Measurements from ENCODE around the gene RHOA.

The RHOA gene

DNA sequence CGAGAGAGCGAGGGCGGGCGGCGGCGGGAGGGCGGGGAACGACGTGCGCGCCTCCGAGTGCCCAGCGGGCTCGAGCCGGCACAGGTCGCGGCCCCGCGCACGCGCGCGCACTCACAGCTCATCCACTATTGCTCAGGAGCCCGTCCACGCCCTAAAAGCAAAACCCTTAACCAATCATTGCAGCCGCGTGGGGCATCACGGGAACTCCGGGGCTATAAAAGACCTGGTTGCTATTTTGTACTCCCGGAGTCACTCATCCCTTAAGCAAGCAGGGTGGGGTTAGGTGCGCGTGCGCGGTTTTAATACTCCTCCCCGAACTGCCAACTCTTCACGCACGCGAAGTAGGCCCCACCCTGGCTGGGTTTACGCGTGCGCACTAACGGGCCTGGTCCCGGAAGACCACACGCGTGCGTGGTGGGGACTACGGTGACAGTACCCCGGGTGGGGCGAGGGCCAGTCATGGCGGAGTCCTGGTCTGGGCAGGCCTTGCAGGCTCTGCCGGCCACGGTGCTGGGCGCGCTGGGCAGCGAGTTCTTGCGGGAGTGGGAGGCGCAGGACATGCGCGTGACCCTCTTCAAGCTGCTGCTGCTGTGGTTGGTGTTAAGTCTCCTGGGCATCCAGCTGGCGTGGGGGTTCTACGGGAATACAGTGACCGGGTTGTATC, at the start of gene RHOA, which contains the start of gene TCTA:
Gene RHOA, minus strand, starts transcription at position 9 of the 664 bp plus-strand sequence. CDS start 36,387 bp downstream, outside the sequence.
Gene TCTA, plus strand, starts transcription at position 456 of the 664 bp plus-strand sequence. Its CDS starts 4 bp downstream, at position 460.
- peak; percentile 92 for DNase-seq

DNA sequence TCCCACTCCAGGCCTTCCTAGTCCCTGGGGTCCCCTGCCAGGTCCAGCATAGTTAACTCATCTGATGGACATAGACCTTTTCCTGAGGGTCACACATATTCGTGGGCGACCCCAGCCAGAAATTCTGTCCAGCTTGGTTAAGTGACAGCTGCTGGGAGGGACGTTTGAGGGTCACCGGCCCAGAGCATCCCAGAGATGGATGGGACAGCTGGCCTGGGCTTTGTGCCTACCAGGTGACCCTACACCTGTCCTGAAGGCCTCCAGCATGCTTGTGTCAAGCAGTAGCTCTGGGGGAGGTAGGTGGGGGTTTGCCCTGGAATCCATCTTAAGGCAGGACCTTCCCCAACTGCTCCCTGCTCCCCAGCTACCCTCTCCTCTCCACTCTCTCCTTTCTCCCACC, 49.2 kb upstream of the RHOA start:
- DNase-seq = no peak

DNA sequence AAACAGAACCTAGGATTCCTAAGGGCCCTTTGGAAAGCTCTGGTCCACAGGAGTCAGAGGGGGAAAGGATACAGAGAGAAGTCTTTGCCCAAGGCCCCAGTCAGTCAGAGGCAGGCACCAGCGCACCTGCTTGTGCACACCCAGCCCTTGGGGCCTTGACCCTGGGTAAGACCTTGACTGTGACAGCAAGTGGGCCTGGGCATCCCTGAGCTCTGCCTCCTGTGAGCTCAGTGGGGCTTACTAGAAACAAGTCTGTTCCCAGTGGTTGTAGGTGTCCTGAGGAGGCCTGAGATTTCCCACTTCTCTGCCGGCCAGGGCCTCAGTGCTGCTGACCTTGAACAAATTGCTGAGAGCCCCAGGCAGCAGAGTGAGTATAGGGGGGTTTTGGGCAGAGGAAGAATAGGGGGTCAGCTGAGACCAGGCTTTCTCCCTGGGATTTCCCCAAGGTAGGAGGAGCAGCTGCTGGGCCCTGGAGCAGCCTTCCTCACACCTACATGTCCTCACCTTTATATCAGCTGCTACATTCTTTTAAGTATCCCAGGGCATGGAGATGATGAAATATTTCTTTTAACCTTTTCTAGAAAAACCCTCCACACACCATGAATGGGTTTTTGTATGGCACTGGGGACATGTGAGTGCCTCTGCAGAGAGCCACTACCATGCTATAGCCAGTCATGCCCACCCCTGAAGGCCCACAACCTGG, 48.6 kb upstream of the RHOA start:
- DNase-seq = no peak

DNA sequence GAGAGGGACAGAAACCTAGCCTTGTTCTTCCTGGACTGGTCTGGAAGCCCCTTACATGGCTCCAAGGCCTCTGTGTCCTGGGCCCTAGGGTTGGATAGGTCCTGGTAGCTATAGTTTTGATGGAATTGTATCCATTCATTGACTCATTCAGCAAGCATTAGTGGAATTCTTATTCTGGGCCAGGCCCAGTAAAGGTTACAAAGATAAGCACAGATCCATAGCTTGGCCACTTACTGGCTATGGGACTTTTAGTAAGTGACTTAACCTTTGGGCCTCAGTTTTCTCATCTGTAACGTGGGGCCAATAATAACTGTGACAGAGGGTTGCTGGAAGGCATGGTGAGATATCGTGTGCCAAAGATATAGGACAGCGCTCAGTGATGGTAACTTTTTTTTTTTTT, 44.7 kb upstream of the RHOA start:
- no peak for DNase-seq

DNA sequence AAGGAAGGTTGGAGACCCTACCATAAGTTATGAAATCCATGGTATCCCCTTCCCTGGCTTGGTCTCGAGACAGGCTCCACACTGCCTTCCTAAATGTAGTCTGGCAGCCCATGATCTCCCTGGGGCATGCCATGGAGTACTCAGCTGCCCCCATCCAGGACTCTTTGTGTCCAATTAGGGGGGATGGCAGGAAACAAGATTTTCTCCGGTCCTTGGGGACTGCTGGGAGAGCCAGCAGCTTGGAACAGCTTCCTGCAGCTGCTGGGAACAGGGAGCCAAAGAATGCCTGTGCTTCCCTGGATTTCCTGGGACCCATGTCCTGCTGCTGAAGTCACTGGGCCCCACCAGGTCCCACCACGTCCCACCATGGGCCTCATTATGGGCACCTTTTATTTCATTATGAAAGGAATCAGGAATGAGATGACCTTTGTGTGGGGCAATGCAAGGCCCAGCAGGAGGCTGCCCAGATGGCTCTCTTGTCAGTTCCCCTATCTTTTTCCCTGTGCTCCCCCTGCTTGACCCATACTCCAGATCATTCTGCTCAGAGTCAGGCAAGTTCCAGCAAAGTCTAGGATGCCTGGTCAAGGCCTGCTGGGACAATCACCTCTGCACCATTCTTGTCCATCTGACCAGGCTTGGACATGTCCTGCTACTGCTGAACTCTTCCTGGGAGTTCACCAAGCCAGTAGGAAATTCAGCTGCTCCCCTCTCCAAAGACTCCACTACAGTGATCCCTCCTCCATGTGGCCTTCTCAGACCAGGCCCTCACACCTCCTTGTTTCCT, 43.3 kb upstream of the RHOA start:
- no peak for DNase-seq

DNA sequence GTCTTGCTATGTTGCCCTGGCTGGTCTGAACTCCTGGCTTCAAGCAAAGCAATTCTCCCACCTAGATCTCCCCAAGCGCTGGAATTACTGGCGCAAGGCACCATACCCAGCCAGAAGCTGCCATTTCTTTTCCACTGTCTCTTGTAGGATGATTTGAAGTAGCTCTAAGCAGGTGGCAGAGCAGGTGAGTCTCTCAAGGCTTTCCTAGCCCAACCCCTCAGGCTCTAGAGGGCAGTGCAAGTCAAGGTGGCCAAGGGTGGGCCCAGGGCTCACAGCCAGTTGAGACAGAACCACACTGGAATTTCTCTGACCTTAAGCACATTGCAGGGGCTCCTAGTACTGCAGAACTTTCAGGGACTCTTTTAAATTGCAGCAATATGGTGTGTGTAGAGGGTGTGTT, 42.7 kb upstream of the RHOA start:
- DNase-seq = no peak

DNA sequence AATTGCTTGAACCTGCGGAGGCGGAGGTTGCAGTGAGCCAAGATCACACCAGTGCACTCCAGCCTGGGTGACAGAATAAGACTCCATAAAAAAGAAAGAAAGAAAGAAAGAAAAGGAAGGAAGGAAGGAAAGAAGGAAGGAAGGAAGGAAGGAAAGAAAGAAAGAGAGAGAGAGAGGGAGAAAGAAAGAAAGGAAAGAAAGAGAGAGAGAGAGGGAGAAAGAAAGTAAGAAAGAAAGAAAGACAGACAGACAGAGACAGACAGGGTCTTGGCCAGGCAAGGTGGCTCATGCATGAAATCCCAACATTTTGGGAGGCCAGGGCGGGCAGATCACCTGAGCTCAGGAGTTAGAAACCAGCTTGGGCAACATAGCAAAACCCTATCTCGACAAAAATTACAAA, 41.8 kb upstream of the RHOA start:
- DNase-seq = no peak

DNA sequence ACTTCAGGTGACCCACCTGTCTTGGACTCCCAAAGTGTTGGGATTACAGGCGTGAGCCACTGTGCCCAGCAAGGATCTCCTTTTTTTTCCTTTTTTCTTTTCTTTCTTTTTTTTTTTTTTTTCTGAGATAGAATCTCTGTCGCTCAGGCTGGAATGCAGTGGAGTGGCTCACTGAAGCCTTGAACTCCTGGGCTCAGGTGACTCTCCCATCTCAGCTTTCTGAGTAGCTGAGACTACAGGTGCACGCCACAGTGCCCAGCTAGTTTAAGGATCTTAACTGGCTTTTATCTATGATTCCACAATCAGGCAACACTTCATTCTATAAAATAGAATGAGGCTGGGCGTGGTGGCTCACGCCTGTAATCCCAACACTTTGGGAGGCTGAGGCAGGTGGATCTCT, 33.6 kb upstream of the RHOA start:
- DNase-seq = no peak

DNA sequence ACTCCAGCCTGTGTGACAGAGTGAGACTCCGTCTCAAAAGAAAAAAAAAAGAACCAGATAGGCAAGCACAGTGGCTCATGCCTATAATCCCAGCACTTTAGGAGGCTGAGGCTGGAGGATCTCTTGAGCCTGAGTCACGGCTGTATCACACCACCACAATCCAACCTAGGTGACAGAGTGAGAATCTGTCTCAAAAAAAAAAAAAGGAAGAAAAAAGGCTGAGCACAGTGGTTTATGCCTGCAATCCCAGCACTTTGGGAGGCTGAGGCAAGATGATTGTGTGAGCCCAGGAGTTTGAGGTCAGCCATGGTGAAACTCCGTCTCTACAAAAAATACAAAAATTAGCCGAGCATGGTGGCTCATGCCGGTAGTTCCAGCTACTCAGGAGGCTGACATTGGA, 23.0 kb upstream of the RHOA start:
- no peak for DNase-seq

DNA sequence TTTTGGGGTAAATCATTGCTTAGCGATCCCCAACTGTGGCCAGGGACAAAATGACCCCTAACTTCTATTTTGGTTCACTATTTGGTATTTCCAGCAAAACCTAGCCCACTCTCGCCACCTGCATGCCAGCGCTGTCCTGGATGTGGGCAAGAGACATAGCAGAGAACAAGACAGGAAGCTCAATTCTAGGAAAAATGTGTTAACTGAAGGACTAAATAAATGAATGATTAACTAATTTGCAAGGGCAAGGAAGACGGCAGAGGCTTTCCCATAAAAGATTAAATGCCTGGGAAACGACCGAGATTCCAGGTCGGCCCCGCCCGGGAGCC, 16.9 kb upstream of the RHOA start:
- DNase-seq = no peak

DNA sequence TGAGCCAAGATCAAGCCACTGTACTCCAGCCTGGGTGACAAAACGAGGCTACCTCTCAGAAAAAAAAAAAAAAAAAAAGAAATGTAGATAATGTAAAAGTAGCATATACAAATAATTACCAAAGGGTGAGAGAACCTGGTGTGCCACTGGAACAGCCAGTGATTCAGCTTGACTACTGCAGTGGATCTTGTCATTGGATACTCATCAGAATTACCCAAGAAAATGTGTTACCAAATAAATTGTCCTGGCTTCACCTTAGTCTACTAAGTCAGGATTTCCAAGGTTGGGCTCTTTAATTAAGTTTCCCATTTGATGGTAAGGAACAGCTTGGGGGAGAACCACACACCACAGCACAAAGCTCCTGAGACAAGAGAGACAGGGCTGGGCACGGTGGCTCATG, 15.8 kb upstream of the RHOA start:
- no peak for DNase-seq

DNA sequence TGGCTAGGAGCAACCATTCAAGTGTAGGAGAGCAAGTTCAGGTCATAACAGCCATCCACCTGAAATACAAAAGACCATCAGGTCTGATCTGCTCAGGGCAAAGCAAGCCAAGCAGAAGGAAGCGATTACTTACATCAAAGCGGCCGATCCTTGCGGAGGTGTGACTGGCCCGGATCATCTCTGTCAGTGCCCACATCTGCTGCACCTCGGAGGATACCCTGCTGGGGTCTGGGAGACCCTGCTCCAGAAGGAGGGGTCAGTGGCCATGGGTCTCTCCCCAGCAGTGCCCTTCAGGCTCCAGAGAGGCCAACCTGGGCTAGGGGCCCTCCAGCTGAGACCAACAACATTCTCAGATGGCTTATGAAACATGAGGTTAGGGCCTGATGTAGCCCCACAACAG, 13.0 kb upstream of the RHOA start:
- DNase-seq = no peak

DNA sequence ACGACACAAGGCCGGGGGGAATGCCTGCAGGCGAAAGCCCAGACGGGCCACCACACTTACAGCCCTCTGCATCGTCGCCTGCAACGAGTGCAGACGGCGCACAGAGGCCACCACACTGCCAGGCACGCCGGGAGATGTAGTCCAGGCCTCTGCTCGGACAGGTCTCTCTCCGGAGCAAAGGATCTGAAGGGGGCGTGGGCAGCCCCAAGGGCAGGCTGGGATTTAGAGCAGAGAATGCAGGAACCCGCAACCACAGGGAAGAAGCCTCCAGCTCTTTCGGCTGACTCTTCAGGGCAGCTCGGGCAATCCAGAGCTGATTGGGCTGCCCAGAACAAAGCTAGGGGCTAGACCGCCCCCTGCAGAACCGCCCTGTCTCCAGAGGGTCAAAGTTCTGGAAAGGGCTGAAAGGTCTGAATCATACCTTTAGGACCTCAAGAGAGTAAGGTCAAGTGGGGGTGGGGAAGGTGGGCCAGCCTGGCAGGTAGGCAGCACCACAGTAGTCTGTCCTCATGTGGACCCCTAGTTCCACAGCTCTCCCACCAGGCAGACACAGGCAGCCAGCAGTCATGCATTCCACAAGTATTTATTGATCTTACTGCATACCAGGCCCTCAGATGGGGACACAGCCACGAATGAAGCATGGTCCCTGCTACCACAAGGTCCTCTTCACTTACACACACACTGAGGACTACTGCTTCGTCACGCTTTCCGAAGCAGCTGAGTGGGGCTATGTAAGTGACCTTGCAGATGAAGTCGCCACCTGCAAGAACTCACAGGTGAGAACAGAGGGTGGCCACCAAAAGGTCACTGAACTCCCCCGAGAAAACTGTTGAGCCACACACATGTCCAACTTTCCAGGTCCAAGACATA, 10.8 kb upstream of the RHOA start, which contains the start of gene AMT:
Gene AMT, minus strand, starts transcription at position 95 of the 870 bp plus-strand sequence. Its CDS starts 23 bp downstream, at position 72.
- no peak for DNase-seq

DNA sequence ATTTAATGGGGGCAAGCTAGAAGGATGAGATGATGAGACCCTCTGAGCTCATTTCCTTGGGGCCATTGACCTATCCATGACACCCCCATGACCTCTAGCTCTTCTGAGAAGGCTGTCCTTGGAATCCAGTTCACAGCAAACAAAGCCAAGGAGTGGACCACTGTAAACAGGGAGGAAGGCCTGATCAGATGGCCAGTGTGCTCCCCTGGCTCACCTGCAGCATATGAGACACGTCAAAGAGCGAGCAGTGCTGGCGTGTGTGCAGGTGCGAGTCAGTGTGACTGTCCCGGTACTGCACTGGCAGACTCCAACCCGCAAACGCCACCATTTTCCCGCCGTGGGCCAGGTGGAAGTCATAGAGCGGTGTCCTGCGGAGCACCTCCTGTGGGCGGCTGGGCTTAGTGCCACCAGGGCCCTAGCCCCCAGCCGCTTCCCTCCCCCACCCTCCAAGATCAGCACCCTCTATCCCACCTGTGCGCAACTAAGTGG, 10.2 kb upstream of the RHOA start:
- DNase-seq = no peak

DNA sequence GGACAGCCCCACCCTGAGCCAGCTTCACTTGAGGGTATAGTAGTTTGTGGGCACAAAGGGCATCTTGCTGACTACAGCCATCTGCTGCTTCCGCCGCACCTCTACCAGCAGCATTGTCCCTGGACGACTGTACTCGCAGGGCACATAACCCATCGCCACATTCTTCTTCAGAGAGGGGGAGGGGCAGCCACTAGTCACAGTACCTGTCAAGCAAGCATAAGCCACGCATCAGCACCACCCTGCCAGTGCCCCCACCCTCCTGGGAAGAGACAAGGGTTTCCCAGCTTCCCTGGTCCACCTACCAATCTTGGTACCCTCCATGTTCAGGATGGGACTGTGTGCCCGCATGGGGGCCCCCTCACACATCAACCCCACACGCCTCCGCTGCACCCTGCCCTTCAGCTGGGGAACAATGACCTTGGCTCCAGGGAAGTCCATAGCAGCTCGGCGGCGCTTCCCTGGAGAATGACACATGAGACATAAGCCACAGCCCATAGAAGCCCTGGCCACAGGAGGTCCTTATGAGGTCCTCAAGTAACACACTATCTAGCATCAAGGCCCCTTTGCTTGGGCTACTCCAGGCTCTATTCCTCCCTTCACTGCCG, 5.8 kb upstream of the RHOA start:
- no peak for DNase-seq

DNA sequence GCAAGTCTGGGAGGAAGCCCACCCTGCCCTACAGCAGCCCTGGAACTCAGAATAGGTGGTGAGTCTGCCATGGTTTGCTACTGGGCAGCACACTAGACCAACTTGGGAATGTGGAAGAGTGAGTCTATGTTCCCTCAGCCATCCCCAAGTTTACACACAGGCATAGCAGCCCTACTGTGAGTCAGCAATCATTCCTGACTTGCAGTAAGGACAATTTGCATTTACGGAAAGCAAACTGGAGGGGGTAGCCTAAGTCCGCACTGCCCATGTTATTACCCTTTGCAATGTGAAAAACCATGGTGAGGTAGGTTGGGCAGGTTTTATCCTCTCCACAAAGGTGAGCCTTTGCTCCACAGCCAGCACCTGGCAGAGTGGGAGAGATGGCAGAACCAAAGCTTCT, 5.1 kb upstream of the RHOA start:
- DNase-seq = no peak

DNA sequence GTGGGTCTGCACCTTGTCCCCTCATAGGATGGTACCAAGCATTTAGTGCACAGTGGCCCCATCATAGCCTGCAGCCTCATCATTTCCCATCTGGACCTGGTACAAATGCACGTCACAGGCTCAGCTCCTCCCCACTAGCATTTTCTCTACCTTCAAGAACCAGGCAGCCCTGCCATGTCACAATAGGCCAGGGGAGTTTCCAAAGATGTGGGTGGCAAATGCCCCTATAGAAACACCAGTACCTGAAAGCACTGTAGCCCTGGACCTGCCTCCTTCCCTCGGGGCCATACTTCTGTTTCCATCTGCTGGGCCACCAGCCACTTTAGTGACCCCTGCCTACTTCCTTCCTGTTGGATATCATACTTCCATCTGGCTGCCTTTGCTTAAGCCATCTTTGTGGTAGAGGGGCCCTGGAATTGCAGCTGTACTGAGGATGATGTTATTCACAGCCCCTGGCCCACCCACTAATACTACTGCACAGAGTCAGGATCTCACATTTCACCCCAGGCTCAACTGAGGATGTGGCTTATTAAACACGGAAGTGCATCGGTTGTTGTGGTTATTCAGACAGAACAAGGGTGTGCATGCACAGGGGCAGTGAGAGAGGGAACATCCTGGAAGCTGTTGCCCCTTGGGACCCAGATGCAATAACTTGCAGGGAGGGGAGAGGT, 4.3 kb upstream of the RHOA start:
- no peak for DNase-seq

DNA sequence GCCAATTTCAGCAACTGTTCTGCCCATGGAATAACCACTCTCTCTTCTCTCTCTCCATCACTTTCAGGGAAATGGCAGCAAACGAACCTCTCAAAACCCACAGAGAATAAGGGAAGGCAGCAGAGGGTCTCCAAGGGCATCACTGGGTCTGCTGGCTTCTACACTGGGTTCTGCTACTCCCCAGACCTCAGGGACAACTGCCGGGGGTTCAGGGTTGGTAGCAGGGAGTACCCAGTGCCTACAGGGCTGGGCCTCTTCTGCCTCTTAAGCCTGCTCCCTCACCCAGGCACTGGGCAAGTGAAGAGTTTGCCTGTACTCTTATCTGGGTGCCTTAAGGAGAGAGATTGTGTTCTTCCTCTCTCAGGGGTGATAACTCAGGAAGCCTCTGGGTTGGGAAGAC, 3.0 kb upstream of the RHOA start:
- no peak for DNase-seq

DNA sequence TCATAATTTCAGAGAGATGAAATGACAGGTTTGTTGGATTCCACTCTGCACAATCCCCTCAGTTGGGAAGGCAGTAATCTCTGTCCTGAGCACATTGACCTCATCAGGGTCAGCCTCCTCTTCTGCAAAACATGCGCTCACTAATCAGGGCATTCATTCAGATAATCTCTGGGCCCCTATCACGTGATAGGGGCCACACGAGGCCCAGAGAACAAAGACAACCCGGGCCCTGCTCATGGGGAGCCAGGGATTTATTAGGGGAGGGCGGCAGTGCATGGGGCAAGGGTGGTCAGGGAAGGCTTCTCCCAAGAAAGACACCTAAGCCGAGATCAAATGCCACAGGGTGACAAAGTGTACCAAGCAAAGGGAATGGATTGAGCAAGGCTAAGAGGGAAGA, 1.6 kb upstream of the RHOA start:
- no peak for DNase-seq

DNA sequence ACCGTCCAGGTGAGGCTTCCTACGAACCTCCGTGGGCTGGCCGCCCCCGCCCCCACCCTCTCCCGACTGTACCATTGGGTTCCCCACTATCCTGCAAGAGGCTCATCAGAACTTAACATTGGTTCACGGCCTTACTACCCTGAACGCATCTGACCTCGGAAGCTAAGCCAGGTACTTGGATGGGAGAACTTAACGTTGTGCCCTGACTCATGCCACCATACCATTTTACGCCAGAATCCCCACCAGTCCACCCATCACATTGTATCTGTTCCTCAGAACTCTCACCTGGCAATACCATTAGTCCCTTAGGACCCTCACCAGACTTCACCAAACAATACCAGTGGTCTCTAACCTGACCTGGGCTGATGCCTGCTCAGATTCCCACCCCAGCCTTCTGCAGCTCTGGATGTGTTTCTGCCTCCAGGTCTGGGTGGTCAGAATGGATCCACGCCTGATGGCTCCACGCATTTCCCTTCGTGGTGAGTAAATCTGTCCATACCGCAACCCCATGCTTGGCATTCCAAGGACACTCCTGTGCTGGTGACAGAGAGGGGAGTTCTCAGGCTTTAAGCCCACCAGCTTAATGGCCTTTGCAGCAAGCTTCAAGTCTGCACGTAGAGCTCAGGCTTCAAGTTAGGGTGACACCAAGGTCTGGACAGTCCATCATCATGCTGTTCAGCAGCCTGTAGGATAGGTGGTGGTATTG, 1.0 kb upstream of the RHOA start:
- DNase-seq = no peak

DNA sequence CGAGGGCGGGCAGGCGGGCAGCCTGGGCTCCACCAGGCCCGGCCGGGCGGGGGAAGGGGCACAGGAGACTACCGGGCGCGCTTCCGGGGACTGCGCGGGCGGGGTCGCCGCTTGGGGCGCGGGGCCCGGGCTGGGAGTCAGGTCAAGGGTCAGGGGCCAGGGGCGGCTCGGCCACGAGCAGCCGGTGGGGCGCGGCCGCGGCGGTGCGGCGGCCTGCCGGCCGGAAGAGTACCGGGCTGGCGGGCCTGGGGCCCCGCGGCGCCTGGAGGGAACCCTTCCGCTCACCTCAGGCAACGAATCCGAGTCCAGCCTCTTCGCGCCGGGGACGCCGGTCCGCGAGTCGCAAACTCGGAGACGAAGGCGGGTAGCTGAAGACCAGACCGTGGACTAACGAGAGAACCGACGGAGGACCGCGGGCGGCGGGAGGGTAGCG, 225 bp downstream of the RHOA start:
- no peak for DNase-seq

All from NCI-H774 (cell line).